A204.1 (cell line): ENCODE measurements around the gene CCNF.

ENCODE experiments used
- FAIRE-seq: peaks from 2 replicates; lab custom pipeline; 2012; peaks lifted over from hg19 to GRCh38; lab: Jason Lieb, UNC

The CCNF gene

DNA sequence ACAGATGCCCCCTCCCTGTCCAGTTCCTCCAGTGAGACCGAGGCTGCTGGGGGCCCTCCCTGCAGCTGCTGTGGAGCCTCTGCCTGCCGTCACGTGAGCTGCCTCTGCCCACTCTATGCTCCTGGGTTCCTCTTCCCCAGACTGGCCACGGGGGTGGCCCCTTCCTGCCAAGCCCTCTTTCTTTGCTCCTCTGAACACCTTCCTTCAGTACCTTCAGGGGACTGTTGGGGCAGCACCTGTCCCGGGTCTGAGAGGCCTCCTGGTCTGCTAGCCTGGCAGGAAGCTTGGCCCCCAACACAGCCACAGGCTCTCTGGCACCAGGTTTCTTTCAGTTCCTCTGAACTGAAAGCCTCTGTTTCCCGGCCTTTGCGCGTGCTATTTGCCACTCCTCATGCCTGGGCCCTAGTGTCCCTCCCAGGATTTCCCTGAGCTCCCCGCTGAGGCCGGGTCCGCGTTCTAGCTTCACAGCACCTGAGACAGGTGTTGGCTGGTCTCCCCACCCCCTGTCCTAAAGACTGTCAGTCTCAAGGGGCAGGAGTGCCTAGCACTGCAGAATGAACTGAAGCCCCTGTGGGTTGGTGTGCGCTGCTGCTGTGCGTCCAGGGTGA, 77.9 kb downstream of the CCNF start:
- FAIRE-seq: no peak

DNA sequence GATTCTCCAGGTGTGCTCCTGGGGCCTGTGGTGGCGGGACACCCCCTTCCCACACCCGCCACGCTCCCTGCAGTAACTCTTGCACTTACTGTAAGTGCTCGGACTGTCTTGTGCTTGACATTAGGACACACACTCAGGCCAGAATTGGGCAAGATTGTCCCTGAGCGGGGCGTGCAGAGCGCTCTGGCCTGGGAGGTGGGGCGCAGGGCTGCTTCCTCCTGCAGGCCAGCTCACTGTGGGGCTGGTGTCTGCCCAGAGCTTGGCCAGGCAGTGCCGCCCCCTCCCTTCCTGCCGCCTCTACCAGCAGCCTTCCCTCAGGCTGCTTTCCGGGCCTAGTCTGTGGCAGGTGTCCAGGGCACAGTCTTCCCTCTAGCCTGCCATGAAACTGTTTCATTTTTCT, 78.4 kb downstream of the CCNF start:
- FAIRE-seq: no peak
